A549 (cell line): ENCODE data around the gene TCHP.

Experiments
- CBX8 ChIP-seq: fragments of 200-600 bp; sonication (generic); IDR thresholded peaks from 2 replicates; pipeline ENCODE4 v1.6.1; 2016
- CHD2 ChIP-seq: fragments of 150-350 bp; IDR thresholded peaks from 2 replicates; pipeline ENCODE4 v1.6.1; 2014; ENCODE audit warnings: low read length; ENCODE audit not compliant: partially characterized antibody
- FOXS1 ChIP-seq: fragments of 250-450 bp; sonication (Bioruptor Pico); IDR thresholded peaks from 2 replicates; pipeline ENCODE4 v1.5.0; 2020; ENCODE audit warnings: mild to moderate bottlenecking, moderate library complexity
- HOXA7 ChIP-seq: fragments of 250-450 bp; sonication (Bioruptor Pico); IDR thresholded peaks from 2 replicates; pipeline ENCODE4 v1.5.0; 2020; ENCODE audit warnings: mild to moderate bottlenecking, moderate library complexity
- KDM1A ChIP-seq: fragments of 200-600 bp; sonication (generic); IDR thresholded peaks from 2 replicates; pipeline ENCODE4 v1.6.1; 2016; ENCODE audit warnings: low read depth, mild to moderate bottlenecking
- MYC ChIP-seq: IDR thresholded peaks from 2 replicates; pipeline ENCODE4 v1.6.1; 2012; ENCODE audit warnings: mild to moderate bottlenecking, inconsistent platforms, low read length, improper control_type of control experiment, borderline replicate concordance
- NPAS2 ChIP-seq: fragments of 250-450 bp; sonication (Bioruptor Pico); IDR thresholded peaks from 2 replicates; pipeline ENCODE4 v1.8.0; 2022; ENCODE audit warnings: mild to moderate bottlenecking, moderate library complexity, borderline replicate concordance
- POLR2A ChIP-seq: IDR thresholded peaks from 2 replicates; pipeline ENCODE4 v1.6.1; 2012; ENCODE audit warnings: mild to moderate bottlenecking, low read length
- RCOR1 ChIP-seq: fragments of 150-350 bp; IDR thresholded peaks from 2 replicates; pipeline ENCODE4 v1.6.1; 2014; ENCODE audit warnings: antibody characterized with exemption, low read length, low read depth
- RFX5 ChIP-seq: fragments of 450-650 bp; IDR thresholded peaks from 2 replicates; pipeline ENCODE4 v1.7.1; 2014; ENCODE audit warnings: antibody characterized with exemption, mild to moderate bottlenecking, moderate library complexity
- TF ChIP-seq, protein P1 (sequence below): fragments of >200 bp; sonication (Bioruptor Twin); formaldehyde crosslinking; IDR thresholded peaks from 3 replicates; pipeline ENCODE4 v1.5.1; 2016
- TF ChIP-seq, protein P2 (sequence below): IDR thresholded peaks from 2 replicates; pipeline ENCODE4 v1.6.1; 2012
- TF ChIP-seq, protein P3 (sequence below): fragments of 200-600 bp; sonication (generic); IDR thresholded peaks from 2 replicates; pipeline ENCODE4 v1.6.1; 2016; ENCODE audit warnings: antibody characterized with exemption, mild to moderate bottlenecking, moderate library complexity
- TF ChIP-seq, protein P4 (sequence below): fragments of 150-350 bp; IDR thresholded peaks from 2 replicates; pipeline ENCODE4 v1.6.1; 2014; ENCODE audit warnings: low read depth, mild to moderate bottlenecking, low read length

DNA sequence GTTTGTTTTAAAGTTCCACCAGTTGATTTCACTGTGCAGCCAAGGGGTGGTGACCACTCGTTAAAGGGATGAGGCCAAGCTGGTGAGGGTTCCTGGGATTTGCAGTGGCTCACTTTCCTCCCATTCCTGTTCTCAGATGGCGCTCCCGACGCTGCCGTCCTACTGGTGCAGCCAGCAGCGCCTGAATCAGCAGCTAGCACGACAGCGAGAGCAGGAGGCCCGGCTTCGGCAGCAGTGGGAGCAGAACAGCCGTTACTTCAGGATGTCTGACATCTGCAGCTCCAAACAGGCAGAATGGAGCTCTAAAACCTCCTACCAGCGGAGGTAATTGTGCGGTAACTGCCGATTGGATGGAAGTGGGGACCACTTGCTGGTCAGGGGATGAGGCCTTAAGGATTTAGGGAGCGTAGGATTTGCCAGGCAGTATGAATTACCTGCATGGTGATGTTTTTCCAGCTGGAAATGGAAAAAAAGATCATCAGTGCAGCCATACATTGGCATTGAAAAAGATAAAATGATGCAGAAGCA, 2.9 kb downstream of the TCHP start:
- TF ChIP-seq, protein P1, sequence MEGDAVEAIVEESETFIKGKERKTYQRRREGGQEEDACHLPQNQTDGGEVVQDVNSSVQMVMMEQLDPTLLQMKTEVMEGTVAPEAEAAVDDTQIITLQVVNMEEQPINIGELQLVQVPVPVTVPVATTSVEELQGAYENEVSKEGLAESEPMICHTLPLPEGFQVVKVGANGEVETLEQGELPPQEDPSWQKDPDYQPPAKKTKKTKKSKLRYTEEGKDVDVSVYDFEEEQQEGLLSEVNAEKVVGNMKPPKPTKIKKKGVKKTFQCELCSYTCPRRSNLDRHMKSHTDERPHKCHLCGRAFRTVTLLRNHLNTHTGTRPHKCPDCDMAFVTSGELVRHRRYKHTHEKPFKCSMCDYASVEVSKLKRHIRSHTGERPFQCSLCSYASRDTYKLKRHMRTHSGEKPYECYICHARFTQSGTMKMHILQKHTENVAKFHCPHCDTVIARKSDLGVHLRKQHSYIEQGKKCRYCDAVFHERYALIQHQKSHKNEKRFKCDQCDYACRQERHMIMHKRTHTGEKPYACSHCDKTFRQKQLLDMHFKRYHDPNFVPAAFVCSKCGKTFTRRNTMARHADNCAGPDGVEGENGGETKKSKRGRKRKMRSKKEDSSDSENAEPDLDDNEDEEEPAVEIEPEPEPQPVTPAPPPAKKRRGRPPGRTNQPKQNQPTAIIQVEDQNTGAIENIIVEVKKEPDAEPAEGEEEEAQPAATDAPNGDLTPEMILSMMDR: no peak
- TF ChIP-seq, protein P2, sequence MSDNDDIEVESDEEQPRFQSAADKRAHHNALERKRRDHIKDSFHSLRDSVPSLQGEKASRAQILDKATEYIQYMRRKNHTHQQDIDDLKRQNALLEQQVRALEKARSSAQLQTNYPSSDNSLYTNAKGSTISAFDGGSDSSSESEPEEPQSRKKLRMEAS: no peak
- TF ChIP-seq CBX8 (no peak), CHD2 (no peak), FOXS1 (CRISPR knock-in tag) (no peak), POLR2A (no peak), RCOR1 (no peak), HOXA7 (CRISPR knock-in tag) (no peak), KDM1A (no peak), MYC (no peak), NPAS2 (CRISPR knock-in tag) (no peak), RFX5 (no peak)
- TF ChIP-seq, protein P3, sequence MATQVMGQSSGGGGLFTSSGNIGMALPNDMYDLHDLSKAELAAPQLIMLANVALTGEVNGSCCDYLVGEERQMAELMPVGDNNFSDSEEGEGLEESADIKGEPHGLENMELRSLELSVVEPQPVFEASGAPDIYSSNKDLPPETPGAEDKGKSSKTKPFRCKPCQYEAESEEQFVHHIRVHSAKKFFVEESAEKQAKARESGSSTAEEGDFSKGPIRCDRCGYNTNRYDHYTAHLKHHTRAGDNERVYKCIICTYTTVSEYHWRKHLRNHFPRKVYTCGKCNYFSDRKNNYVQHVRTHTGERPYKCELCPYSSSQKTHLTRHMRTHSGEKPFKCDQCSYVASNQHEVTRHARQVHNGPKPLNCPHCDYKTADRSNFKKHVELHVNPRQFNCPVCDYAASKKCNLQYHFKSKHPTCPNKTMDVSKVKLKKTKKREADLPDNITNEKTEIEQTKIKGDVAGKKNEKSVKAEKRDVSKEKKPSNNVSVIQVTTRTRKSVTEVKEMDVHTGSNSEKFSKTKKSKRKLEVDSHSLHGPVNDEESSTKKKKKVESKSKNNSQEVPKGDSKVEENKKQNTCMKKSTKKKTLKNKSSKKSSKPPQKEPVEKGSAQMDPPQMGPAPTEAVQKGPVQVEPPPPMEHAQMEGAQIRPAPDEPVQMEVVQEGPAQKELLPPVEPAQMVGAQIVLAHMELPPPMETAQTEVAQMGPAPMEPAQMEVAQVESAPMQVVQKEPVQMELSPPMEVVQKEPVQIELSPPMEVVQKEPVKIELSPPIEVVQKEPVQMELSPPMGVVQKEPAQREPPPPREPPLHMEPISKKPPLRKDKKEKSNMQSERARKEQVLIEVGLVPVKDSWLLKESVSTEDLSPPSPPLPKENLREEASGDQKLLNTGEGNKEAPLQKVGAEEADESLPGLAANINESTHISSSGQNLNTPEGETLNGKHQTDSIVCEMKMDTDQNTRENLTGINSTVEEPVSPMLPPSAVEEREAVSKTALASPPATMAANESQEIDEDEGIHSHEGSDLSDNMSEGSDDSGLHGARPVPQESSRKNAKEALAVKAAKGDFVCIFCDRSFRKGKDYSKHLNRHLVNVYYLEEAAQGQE: no peak
- TF ChIP-seq, protein P4, sequence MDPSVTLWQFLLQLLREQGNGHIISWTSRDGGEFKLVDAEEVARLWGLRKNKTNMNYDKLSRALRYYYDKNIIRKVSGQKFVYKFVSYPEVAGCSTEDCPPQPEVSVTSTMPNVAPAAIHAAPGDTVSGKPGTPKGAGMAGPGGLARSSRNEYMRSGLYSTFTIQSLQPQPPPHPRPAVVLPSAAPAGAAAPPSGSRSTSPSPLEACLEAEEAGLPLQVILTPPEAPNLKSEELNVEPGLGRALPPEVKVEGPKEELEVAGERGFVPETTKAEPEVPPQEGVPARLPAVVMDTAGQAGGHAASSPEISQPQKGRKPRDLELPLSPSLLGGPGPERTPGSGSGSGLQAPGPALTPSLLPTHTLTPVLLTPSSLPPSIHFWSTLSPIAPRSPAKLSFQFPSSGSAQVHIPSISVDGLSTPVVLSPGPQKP: no peak
